ENCODE data around the gene CCDC175.

CCDC175 gene

GRCh38 chr14:59537476-59537875, 39.1 kb downstream of the CCDC175 start:
- H3K27ac ChIP-seq: no peak overlapping the region
- H3K27me3 ChIP-seq (ENCODE audit: control insufficient read depth, insufficient read depth, low read length): no peaks in the 10 kb centered on the region
- no peak overlapping the region for H3K9ac ChIP-seq
- H2AFZ ChIP-seq: no peak overlapping the region
- H3K79me2 ChIP-seq: no peaks in the 10 kb centered on the region
- H3K36me3 ChIP-seq (ENCODE audit: control insufficient read depth, insufficient read depth, low read length): no peaks in the 10 kb centered on the region
- TF ChIP-seq, protein P1, sequence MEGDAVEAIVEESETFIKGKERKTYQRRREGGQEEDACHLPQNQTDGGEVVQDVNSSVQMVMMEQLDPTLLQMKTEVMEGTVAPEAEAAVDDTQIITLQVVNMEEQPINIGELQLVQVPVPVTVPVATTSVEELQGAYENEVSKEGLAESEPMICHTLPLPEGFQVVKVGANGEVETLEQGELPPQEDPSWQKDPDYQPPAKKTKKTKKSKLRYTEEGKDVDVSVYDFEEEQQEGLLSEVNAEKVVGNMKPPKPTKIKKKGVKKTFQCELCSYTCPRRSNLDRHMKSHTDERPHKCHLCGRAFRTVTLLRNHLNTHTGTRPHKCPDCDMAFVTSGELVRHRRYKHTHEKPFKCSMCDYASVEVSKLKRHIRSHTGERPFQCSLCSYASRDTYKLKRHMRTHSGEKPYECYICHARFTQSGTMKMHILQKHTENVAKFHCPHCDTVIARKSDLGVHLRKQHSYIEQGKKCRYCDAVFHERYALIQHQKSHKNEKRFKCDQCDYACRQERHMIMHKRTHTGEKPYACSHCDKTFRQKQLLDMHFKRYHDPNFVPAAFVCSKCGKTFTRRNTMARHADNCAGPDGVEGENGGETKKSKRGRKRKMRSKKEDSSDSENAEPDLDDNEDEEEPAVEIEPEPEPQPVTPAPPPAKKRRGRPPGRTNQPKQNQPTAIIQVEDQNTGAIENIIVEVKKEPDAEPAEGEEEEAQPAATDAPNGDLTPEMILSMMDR (IDR thresholded peaks at IDR 0.05): no peak
- no peak overlapping the region for H3K4me2 ChIP-seq (ENCODE audit: low read length)
- no peak overlapping the region for H3K4me3 ChIP-seq (ENCODE audit: low read depth, low read length)
- H3K4me1 ChIP-seq: no peaks in the 10 kb centered on the region
- H3K9me3 ChIP-seq (ENCODE audit: control insufficient read depth, low read length): no peaks in the 10 kb centered on the region

DNA sequence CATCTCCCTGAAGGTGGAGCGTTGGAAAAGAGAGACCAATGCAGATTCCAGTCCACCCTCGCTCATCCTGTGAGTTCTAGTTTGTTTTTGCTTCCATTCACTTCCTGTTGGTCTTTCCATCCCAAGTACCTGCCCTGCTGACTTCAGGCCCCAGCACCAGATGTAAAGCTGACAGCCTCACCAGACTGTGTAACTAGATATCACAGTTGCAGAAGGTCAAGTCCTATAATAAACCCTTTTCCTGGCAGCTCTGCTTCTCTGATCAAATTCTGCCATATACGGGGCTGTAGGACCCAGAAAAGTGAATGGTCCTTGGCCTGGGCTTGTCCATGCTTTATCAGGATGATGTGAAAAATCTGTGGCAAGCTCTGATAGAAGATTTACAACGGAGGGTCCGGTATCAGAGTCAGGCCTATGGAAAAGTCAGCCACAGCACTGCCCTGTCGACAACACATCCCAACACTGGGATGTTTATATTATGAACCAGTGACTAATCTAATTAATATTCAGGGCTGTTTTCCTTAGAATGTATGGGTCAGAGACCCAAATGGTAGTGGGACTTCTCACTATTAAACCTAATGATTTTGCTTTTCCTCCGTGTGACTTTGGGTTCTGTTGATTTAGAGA, 42.1 kb downstream of the CCDC175 start:
- Histone ChIP-seq H3K4me1 (no peaks in the 10 kb centered on the region), H3K27me3 (ENCODE audit: control insufficient read depth, insufficient read depth, low read length) (no peaks in the 10 kb centered on the region), H3K9ac (no peak overlapping the region), H3K4me3 (ENCODE audit: low read depth, low read length) (no peak overlapping the region), H2AFZ (no peak overlapping the region), H3K36me3 (ENCODE audit: control insufficient read depth, insufficient read depth, low read length) (no peaks in the 10 kb centered on the region), H3K79me2 (no peaks in the 10 kb centered on the region), H3K4me2 (ENCODE audit: low read length) (no peak overlapping the region), H3K27ac (no peak overlapping the region), H3K9me3 (ENCODE audit: control insufficient read depth, low read length) (no peaks in the 10 kb centered on the region)
- TF ChIP-seq, protein P1 (IDR thresholded peaks at IDR 0.05): no peak

DNA sequence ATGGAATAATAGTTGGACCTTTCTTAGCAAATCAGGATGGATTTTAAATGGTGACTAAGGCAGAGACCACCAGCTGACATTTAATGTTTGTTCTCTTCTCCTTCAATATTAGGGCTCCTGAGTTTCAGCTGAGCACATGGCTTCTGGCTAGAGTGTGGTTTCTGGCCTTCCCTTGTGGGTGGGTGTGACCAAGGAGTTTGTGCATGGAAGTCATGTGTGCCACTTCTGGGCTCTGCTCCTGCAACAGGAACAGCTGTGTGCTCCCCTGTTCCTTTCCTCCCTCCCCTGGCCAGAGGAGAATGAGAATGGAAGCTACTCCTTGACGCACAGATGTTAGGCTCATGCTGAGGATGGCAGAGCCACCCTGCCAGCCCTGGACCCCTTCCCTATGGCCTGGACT, 44.2 kb downstream of the CCDC175 start:
- TF ChIP-seq, protein P1 (IDR thresholded peaks at IDR 0.05): no peak
- Histone ChIP-seq H2AFZ (no peak overlapping the region), H3K4me3 (ENCODE audit: low read depth, low read length) (no peak overlapping the region), H3K9me3 (ENCODE audit: control insufficient read depth, low read length) (no peaks in the 10 kb centered on the region), H3K27ac (no peak overlapping the region), H3K27me3 (ENCODE audit: control insufficient read depth, insufficient read depth, low read length) (no peaks in the 10 kb centered on the region), H3K9ac (no peak overlapping the region), H3K36me3 (ENCODE audit: control insufficient read depth, insufficient read depth, low read length) (no peaks in the 10 kb centered on the region), H3K79me2 (no peaks in the 10 kb centered on the region), H3K4me2 (ENCODE audit: low read length) (no peak overlapping the region), H3K4me1 (no peaks in the 10 kb centered on the region)

DNA sequence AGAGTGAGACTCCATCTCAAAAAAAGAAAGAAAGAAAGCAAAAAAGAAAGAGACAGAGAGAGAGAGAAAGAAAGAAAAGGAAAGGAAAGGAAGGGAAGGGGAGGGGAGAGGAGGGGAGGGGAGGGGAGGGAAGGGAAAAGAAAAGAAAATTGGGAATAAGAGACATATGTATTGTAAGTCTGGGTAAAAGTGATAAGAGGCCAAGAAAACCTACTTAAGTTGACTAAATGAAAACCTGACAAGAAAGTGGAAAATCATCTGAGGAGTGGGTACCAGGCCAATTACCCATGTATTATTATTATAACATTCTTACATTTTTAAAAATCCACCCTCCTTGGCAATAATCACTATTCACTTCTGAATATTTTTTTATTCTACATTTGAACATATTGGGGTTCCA, 46.3 kb downstream of the CCDC175 start:
- Histone ChIP-seq H3K27ac (no peak overlapping the region), H2AFZ (no peak overlapping the region), H3K4me1 (no peaks in the 10 kb centered on the region), H3K4me3 (ENCODE audit: low read depth, low read length) (no peak overlapping the region), H3K9me3 (ENCODE audit: control insufficient read depth, low read length) (no peaks in the 10 kb centered on the region), H3K4me2 (ENCODE audit: low read length) (no peak overlapping the region), H3K9ac (no peak overlapping the region), H3K36me3 (ENCODE audit: control insufficient read depth, insufficient read depth, low read length) (no peaks in the 10 kb centered on the region), H3K27me3 (ENCODE audit: control insufficient read depth, insufficient read depth, low read length) (no peaks in the 10 kb centered on the region), H3K79me2 (no peaks in the 10 kb centered on the region)
- TF ChIP-seq, protein P1 (IDR thresholded peaks at IDR 0.05): no peak

GRCh38 chr14:59529189-59529588, 47.4 kb downstream of the CCDC175 start:
- H3K79me2 ChIP-seq: no peaks in the 10 kb centered on the region

More at GRCh38 chr14:59529189-59529588, 47.4 kb downstream of the CCDC175 start:
- Histone ChIP-seq H3K9me3 (ENCODE audit: control insufficient read depth, low read length) (no peaks in the 10 kb centered on the region), H3K27me3 (ENCODE audit: control insufficient read depth, insufficient read depth, low read length) (no peaks in the 10 kb centered on the region), H3K4me1 (no peaks in the 10 kb centered on the region), H3K36me3 (ENCODE audit: control insufficient read depth, insufficient read depth, low read length) (no peaks in the 10 kb centered on the region), H3K4me3 (ENCODE audit: low read depth, low read length) (no peak overlapping the region), H3K4me2 (ENCODE audit: low read length) (no peak overlapping the region), H3K27ac (no peak overlapping the region), H2AFZ (no peak overlapping the region), H3K9ac (no peak overlapping the region)
- TF ChIP-seq, protein P1 (IDR thresholded peaks at IDR 0.05): no peak
